Measurements from ENCODE around the gene CDKL5. TPM values are rescaled to one million over a fixed set of nuclear protein-coding genes. Genes with fewer than 3 reads are reported as not detected.
A peak's percentile ranks its signal among the peaks of the same experiment; 100 is the strongest.

CDKL5 gene
- total and polyA plus RNA-seq, 8 donors = 10.6 to 37.6 (median 12.8) TPM

GRCh38 chrX:18574591-18574990, 149.2 kb downstream of the CDKL5 start:
- H3K27ac ChIP-seq = no peak overlapping the region
- DNase-seq (no peak), ATAC-seq (peak; percentile 61)
- no peaks in the 10 kb centered on the region for H3K36me3 ChIP-seq
- no peaks in the 10 kb centered on the region for H3K27me3 ChIP-seq
- H3K4me3 ChIP-seq = no peak overlapping the region
- H3K9me3 ChIP-seq = no peaks in the 10 kb centered on the region
- intact Hi-C loops (cut with DNase I) = no loop called here
- no peaks in the 10 kb centered on the region for H3K4me1 ChIP-seq
- TF ChIP-seq, protein P1, sequence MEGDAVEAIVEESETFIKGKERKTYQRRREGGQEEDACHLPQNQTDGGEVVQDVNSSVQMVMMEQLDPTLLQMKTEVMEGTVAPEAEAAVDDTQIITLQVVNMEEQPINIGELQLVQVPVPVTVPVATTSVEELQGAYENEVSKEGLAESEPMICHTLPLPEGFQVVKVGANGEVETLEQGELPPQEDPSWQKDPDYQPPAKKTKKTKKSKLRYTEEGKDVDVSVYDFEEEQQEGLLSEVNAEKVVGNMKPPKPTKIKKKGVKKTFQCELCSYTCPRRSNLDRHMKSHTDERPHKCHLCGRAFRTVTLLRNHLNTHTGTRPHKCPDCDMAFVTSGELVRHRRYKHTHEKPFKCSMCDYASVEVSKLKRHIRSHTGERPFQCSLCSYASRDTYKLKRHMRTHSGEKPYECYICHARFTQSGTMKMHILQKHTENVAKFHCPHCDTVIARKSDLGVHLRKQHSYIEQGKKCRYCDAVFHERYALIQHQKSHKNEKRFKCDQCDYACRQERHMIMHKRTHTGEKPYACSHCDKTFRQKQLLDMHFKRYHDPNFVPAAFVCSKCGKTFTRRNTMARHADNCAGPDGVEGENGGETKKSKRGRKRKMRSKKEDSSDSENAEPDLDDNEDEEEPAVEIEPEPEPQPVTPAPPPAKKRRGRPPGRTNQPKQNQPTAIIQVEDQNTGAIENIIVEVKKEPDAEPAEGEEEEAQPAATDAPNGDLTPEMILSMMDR (IDR thresholded peaks at IDR 0.05) = no peak

GRCh38 chrX:18575744-18576143, 150.3 kb downstream of the CDKL5 start:
- TF ChIP-seq, protein P1 (IDR thresholded peaks at IDR 0.05) = no peak
- Histone ChIP-seq H3K4me1 (no peaks in the 10 kb centered on the region), H3K4me3 (no peak overlapping the region), H3K9me3 (no peaks in the 10 kb centered on the region), H3K36me3 (no peaks in the 10 kb centered on the region), H3K27me3 (no peaks in the 10 kb centered on the region), H3K27ac (no peak overlapping the region)
- ATAC-seq (no peak), DNase-seq (no peak)
- intact Hi-C loops (cut with DNase I) = no loop called here

GRCh38 chrX:18577400-18577799, 152.0 kb downstream of the CDKL5 start:
- intact Hi-C loops (cut with DNase I) = no loop called here
- H3K36me3 ChIP-seq = no peaks in the 10 kb centered on the region
- no peaks in the 10 kb centered on the region for H3K4me1 ChIP-seq
- H3K27ac ChIP-seq = no peak overlapping the region
- no peaks in the 10 kb centered on the region for H3K27me3 ChIP-seq
- DNase-seq (no peak), ATAC-seq (no peak)
- TF ChIP-seq, protein P1 (IDR thresholded peaks at IDR 0.05) = no peak
- H3K4me3 ChIP-seq = no peak overlapping the region
- H3K9me3 ChIP-seq = no peaks in the 10 kb centered on the region

- no peak overlapping the region for H3K4me3 ChIP-seq
- TF ChIP-seq, protein P1 (IDR thresholded peaks at IDR 0.05) = no peak
- ATAC-seq (no peak), DNase-seq (no peak)
- H3K4me1 ChIP-seq = no peaks in the 10 kb centered on the region
- H3K27me3 ChIP-seq = no peaks in the 10 kb centered on the region
- H3K9me3 ChIP-seq = no peaks in the 10 kb centered on the region
- no peak overlapping the region for H3K27ac ChIP-seq
- intact Hi-C loops (cut with DNase I) = no loop called here
- no peaks in the 10 kb centered on the region for H3K36me3 ChIP-seq
Observed at GRCh38 chrX:18578546-18578945, 153.1 kb downstream of the CDKL5 start.

GRCh38 chrX:18579495-18579894, 154.1 kb downstream of the CDKL5 start:
- no peaks in the 10 kb centered on the region for H3K4me1 ChIP-seq
- no peaks in the 10 kb centered on the region for H3K9me3 ChIP-seq
- DNase-seq = no peak
- intact Hi-C loops (cut with DNase I) = no loop called here
- H3K27ac ChIP-seq = no peak overlapping the region
- no peak overlapping the region for H3K4me3 ChIP-seq
- no peaks in the 10 kb centered on the region for H3K27me3 ChIP-seq
- peaks cover 0 to 4% of the 10 kb centered on the region in 2 donors for H3K36me3 ChIP-seq
- TF ChIP-seq, protein P1 (IDR thresholded peaks at IDR 0.05) = no peak
- no peak for ATAC-seq

Data from left lung (tissue), 10 donors.